ENCODE results near the gene QPCT.

DNA sequence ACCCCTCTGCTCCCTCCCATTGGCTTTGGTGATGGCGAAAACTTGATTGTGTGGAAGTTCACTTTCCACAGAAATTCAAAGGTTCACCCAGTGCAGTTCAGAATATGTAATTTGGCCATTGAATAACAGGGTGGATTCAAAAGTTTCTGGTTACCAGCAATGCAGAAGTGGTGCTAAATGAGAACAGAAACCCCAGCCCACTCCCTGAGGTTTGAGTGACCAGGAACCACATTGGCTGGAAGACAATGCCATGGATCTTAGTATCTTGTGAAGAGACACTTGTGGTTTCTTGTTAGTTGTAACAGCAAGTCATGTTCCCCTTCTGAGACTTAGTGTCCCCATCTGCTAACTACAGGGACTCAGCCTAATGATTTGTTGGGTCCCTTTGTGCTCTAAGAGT is 49.8 kb downstream of the QPCT start:
- TF ChIP-seq, protein P1, sequence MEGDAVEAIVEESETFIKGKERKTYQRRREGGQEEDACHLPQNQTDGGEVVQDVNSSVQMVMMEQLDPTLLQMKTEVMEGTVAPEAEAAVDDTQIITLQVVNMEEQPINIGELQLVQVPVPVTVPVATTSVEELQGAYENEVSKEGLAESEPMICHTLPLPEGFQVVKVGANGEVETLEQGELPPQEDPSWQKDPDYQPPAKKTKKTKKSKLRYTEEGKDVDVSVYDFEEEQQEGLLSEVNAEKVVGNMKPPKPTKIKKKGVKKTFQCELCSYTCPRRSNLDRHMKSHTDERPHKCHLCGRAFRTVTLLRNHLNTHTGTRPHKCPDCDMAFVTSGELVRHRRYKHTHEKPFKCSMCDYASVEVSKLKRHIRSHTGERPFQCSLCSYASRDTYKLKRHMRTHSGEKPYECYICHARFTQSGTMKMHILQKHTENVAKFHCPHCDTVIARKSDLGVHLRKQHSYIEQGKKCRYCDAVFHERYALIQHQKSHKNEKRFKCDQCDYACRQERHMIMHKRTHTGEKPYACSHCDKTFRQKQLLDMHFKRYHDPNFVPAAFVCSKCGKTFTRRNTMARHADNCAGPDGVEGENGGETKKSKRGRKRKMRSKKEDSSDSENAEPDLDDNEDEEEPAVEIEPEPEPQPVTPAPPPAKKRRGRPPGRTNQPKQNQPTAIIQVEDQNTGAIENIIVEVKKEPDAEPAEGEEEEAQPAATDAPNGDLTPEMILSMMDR (IDR thresholded peaks at IDR 0.05; ENCODE audit: poor library complexity): no peak
- no peak for TF ChIP-seq EZH2 (IDR thresholded peaks at IDR 0.05; ENCODE audit: borderline replicate concordance)

Data from hepatocyte (in vitro differentiated cells).